ENCODE measurements around the gene PRRT4. TPM values are rescaled to one million over a fixed set of nuclear protein-coding genes. Genes with fewer than 3 reads are reported as not detected.

Gene PRRT4
- polyA plus RNA-seq, 3 donors = 0.65 to 1.5 (median 1.0) TPM

- DNase-seq (ENCODE audit: extremely low read depth in 1 of 11, low read depth in 9 of 11, low spot score in 4 of 11) = no peak
Measured at GRCh38 chr7:128310499-128310898, 51.0 kb downstream of the PRRT4 start.

- DNase-seq (ENCODE audit: extremely low read depth in 1 of 11, low read depth in 9 of 11, low spot score in 4 of 11) = no peak
Measured at GRCh38 chr7:128309976-128310375, 51.5 kb downstream of the PRRT4 start.

- no peak for DNase-seq (ENCODE audit: extremely low read depth in 1 of 11, low read depth in 9 of 11, low spot score in 4 of 11)
Measured at GRCh38 chr7:128309124-128309523, 52.4 kb downstream of the PRRT4 start.

- DNase-seq (ENCODE audit: extremely low read depth in 1 of 11, low read depth in 9 of 11, low spot score in 4 of 11) = no peak
Measured at GRCh38 chr7:128307061-128307460, 54.4 kb downstream of the PRRT4 start.

GRCh38 chr7:128304212-128304611 is 57.3 kb downstream of the PRRT4 start:
- DNase-seq (ENCODE audit: extremely low read depth in 1 of 11, low read depth in 9 of 11, low spot score in 4 of 11) = no peak

DNA sequence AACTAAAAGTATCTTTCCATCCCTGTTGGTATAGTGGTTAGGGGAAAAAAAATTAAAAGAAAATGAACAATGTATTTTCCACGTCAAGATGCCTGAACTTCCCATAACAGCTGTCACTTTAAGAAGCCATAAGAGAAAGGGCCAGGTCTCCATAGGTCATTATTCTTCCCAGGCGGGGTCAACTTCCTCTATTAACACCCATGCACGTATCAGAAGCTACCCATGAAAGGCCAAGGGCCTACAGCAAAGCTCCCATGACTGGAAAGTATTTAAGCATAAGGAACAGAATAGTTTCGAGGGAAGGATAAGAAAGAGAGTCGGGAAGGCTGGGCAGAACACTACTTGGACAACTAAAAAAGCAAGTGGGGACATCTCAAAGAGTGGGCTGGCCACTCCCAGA is 57.8 kb downstream of the PRRT4 start:
- no peak for DNase-seq (ENCODE audit: extremely low read depth in 1 of 11, low read depth in 9 of 11, low spot score in 4 of 11)

DNA sequence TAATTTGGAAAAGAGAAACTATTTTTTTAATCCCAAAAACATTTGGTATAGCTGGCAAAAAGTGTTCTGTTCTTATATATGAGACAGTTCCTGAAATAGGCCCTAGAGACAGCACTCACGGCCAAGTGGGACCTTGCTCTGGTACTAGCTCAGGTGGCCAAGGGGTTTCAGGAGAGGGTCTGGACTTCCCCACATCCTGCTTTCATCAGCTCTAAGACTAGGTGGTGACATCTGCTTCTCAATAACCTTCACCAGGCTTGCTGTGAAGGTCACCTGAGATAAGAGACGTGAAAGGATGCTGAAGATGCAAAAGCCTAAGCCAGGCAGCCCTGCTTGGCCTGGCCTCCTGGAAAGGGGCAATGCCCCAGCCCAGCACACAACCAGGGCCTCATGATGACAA is 58.4 kb downstream of the PRRT4 start:
- no peak for DNase-seq (ENCODE audit: extremely low read depth in 1 of 11, low read depth in 9 of 11, low spot score in 4 of 11)

DNA sequence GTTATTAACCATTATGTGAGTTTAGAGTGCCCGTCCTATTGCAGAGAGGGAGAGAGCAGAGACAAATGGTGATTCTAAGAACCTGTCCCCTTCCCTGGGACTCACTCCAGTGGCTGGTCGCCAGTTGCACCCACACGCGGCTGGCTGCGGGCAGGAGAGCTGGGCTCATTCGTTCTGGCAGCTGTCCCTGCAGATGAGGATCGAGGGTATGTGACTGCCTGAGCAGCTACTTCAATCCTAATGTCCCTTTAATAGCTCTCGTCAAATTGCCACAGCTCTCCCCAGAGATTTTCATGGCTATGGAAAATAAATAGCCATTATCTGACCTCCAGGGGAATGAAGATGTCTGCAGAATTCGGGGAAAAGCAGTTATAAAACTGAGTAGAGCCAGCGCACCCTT is 59.4 kb downstream of the PRRT4 start:
- no peak for DNase-seq (ENCODE audit: extremely low read depth in 1 of 11, low read depth in 9 of 11, low spot score in 4 of 11)

Other genes starting within 250 kb of the PRRT4 start
- under 1 TPM; 0.16 to 0.76 (median 0.20) TPM for gene LEP, start 120.4 kb downstream of the PRRT4 start, polyA plus RNA-seq (ENCODE audit: insufficient read length in 3 of 3)
- gene RBM28, start 17.8 kb downstream of the PRRT4 start, polyA plus RNA-seq (ENCODE audit: insufficient read length in 3 of 3) = 10 to 100 TPM; 40.3 to 55.6 (median 45.7) TPM
- 10 to 100 TPM; 25.3 to 30.3 (median 28.3) TPM for gene IMPDH1, start 48.3 kb upstream of the PRRT4 start, polyA plus RNA-seq (ENCODE audit: insufficient read length in 3 of 3)
- gene HILPDA, start 94.2 kb upstream of the PRRT4 start, polyA plus RNA-seq (ENCODE audit: insufficient read length in 3 of 3) = 10 to 100 TPM; 19.0 to 25.4 (median 19.9) TPM
- gene METTL2B, start 115.1 kb upstream of the PRRT4 start, polyA plus RNA-seq (ENCODE audit: insufficient read length in 3 of 3) = 10 to 100 TPM; 27.4 to 32.2 (median 29.1) TPM

Measured in renal cortex interstitium (tissue), 11 donors.